Thoracic aorta (tissue), 2 donors: ENCODE results near the gene ORMDL3. TPM values are rescaled to one million over a fixed set of nuclear protein-coding genes. Genes with fewer than 3 reads are reported as not detected.
"Not testable (repeated sequence)": the region's sequence is repeated elsewhere in the genome, so short reads cannot be mapped to it uniquely, and the experiment has no call there.

Experiments used
- ATAC-seq: fragments of 150-250 bp; one replicate; pipeline ENCODE4 v1.8.0; 2017; ENCODE audit warnings: low read depth; ENCODE audit not compliant: insufficient number of reproducible peaks, low FRiP score
- DNase-seq: peaks from one replicate; pipeline ENCODE4 v3.0.0-alpha.2; 2020; ENCODE audit warnings: low spot score
- H3K27ac ChIP-seq, 2 donors: fragments of 200-600 bp; sonication (generic); 1 replicate in 1 of 2; 2 replicates in 1 of 2; pipeline ENCODE4 v1.5.1; 2016; ENCODE audit warnings: mild to moderate bottlenecking in 2 of 2, moderate library complexity in 2 of 2
- H3K27me3 ChIP-seq: fragments of 200-600 bp; sonication (generic); replicated peaks from 2 replicates; pipeline ENCODE4 v1.6.0; 2016; ENCODE audit warnings: mild to moderate bottlenecking; ENCODE audit not compliant: insufficient read depth
- H3K36me3 ChIP-seq: fragments of 200-600 bp; sonication (generic); one replicate; pipeline ENCODE4 v1.5.1; 2016
- H3K4me1 ChIP-seq, 2 donors: fragments of 200-600 bp; sonication (generic); 1 replicate in 1 of 2; 2 replicates in 1 of 2; pipeline versions ENCODE4 v1.5.1 to v1.6.0; 2016; ENCODE audit warnings: low read depth in 2 of 2, mild to moderate bottlenecking in 1 of 2; ENCODE audit not compliant: control insufficient read depth in 1 of 2
- H3K4me3 ChIP-seq: fragments of 200-600 bp; sonication (generic); 2 replicates; pipeline ENCODE4 v1.5.1; 2016; ENCODE audit warnings: mild to moderate bottlenecking
- H3K9me3 ChIP-seq: fragments of 200-600 bp; sonication (generic); 2 replicates; pipeline ENCODE4 v1.5.1; 2016
- total RNA-seq, 2 donors: library from RNA; depleted of rRNA; stranded (reverse); fragments of >200 nt; gene quantifications; one replicate each; pipeline versions ENCODE4 v1.1.0 to v1.2.3, GENCODE V29; 2016
- TF ChIP-seq, protein P1 (sequence below): fragments of 200-600 bp; sonication (generic); IDR thresholded peaks from one replicate; pipeline ENCODE4 v1.5.1; 2019; ENCODE audit warnings: antibody characterized with exemption

ORMDL3 gene
- total RNA-seq, 2 donors from 2014 or later: 43.3 to 64.0 TPM

DNA sequence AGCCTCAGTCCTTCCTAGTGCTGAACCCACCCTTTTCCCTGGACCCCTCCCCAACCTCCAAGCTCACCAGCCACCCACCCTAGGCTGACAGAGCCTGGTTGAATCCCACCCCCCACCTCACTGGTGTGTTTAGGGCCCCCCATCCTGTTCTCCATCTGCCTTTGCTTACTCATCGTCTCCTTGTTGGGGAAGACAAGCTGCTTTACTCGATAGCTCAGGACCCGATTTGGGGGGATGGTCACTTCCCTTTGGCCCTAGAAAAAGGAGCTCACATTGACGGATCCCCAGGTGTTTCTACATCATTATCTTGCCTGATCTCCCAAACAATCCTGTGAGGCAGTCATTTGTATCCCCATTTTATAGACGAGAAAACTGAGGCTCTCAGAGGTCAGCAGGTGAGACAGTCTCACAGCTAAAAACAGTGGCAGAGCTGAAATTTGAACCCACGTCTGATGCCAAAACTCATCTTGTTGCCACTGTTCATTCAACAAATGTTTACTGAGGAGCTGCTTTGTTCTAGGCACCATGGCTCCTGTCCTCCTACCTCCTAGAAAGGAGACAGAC lies 18.5 kb downstream of the ORMDL3 start:
- TF ChIP-seq, protein P1, sequence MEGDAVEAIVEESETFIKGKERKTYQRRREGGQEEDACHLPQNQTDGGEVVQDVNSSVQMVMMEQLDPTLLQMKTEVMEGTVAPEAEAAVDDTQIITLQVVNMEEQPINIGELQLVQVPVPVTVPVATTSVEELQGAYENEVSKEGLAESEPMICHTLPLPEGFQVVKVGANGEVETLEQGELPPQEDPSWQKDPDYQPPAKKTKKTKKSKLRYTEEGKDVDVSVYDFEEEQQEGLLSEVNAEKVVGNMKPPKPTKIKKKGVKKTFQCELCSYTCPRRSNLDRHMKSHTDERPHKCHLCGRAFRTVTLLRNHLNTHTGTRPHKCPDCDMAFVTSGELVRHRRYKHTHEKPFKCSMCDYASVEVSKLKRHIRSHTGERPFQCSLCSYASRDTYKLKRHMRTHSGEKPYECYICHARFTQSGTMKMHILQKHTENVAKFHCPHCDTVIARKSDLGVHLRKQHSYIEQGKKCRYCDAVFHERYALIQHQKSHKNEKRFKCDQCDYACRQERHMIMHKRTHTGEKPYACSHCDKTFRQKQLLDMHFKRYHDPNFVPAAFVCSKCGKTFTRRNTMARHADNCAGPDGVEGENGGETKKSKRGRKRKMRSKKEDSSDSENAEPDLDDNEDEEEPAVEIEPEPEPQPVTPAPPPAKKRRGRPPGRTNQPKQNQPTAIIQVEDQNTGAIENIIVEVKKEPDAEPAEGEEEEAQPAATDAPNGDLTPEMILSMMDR: no peak
- H3K27ac ChIP-seq: no peak overlapping the region
- H3K9me3 ChIP-seq: no peaks in the 10 kb centered on the region
- ATAC-seq: no peak
- H3K36me3 ChIP-seq: no peaks in the 10 kb centered on the region
- no peaks in the 10 kb centered on the region for H3K27me3 ChIP-seq
- H3K4me1 ChIP-seq: no peaks in the 10 kb centered on the region
- H3K4me3 ChIP-seq: no peak overlapping the region
- DNase-seq: no peak

- H3K4me3 ChIP-seq: no peak overlapping the region
- no peaks in the 10 kb centered on the region for H3K27me3 ChIP-seq
- H3K27ac ChIP-seq: no peak overlapping the region
- DNase-seq (no peak), ATAC-seq (no peak)
- H3K4me1 ChIP-seq: no peaks in the 10 kb centered on the region
- no peaks in the 10 kb centered on the region for H3K9me3 ChIP-seq
- TF ChIP-seq, protein P1: no peak
- no peaks in the 10 kb centered on the region for H3K36me3 ChIP-seq
Measured at GRCh38 chr17:39904990-39905288, 22.5 kb downstream of the ORMDL3 start.

DNA sequence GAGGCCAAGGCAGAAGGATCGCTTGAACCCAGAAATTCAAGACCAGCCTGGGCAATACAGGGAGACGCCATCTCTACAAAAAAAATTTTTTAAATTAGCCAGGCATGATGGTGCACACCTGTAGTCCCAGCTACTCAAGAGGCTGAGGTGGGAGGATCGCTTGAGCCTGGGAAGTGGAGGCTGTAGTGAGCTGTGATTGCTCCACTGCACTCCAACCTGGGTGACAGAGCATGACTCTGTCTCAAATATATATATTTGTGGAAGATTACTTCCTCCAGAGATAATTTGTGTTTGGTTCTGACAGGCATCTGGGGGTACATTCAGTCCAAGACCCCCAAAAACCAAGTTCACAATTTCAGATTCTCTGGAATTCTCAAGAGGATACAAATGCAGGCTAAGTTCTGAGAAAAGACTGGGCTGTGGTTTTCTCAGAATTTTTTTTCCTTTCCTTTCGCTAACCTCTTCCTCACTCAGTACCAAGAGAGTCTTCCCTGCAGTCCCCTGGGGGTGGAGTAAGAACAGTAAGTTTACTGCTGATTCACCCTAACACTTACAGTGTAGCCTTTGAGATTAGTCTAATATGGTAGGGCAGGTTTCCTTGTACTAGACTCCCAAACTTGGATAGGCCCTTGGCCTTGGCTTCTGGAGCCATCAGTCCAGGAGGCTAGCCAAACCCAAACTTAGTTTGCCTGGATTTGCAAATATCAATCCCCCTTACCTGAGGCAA lies 24.1 kb downstream of the ORMDL3 start:
- DNase-seq: no peak
- TF ChIP-seq, protein P1: no peak
- Histone ChIP-seq H3K4me3 (no peak overlapping the region), H3K36me3 (no peaks in the 10 kb centered on the region), H3K4me1 (no peaks in the 10 kb centered on the region), H3K27ac (no peak overlapping the region), H3K27me3 (no peaks in the 10 kb centered on the region), H3K9me3 (no peaks in the 10 kb centered on the region)
- no peak for ATAC-seq

GRCh38 chr17:39902027-39902426 lies 25.4 kb downstream of the ORMDL3 start:
- not testable (repeated sequence) for H3K27ac ChIP-seq, H3K4me3 ChIP-seq, ATAC-seq, H3K4me1 ChIP-seq, H3K27me3 ChIP-seq, DNase-seq, H3K9me3 ChIP-seq, H3K36me3 ChIP-seq

- no peaks in the 10 kb centered on the region for H3K4me1 ChIP-seq
- no peak overlapping the region for H3K4me3 ChIP-seq
- TF ChIP-seq, protein P1: no peak
- no peaks in the 10 kb centered on the region for H3K36me3 ChIP-seq
- H3K9me3 ChIP-seq: no peaks in the 10 kb centered on the region
- no peak overlapping the region for H3K27ac ChIP-seq
- H3K27me3 ChIP-seq: no peaks in the 10 kb centered on the region
- ATAC-seq (no peak), DNase-seq (no peak)
Measured at GRCh38 chr17:39899215-39899614, 28.2 kb downstream of the ORMDL3 start.

DNA sequence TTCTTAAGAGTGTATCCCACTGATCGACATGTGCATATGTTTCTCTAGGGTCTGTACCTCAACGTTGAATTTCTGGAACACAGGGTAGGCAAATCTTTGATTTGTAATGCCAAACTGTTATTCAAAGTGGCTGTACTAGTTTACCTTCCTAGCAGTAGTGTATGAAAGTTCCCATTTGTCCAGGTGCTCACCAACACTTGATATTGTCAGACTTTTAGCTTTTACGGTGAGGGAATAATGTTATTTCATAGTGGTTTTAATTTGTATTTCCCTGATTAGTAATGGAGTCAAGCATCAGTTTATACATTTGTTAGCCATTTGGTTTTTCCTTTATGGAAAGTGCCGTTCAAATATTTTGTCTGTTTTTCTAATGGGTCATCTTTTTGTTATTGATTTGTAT lies 29.3 kb downstream of the ORMDL3 start:
- H3K27ac ChIP-seq: no peak overlapping the region
- DNase-seq (no peak), ATAC-seq (no peak)

More for the DNA sequence above, 29.3 kb downstream of the ORMDL3 start:
- Histone ChIP-seq H3K27me3 (no peaks in the 10 kb centered on the region), H3K36me3 (no peaks in the 10 kb centered on the region), H3K4me1 (no peaks in the 10 kb centered on the region), H3K9me3 (no peaks in the 10 kb centered on the region), H3K4me3 (no peak overlapping the region)
- TF ChIP-seq, protein P1: no peak
